Measurements from ENCODE around the gene IKZF2.

IKZF2 gene

GRCh38 chr2:213152888-213153287, 1.5 kb upstream of the IKZF2 start:
- DNase-seq (ENCODE audit: low read depth, low spot score): no peak

GRCh38 chr2:213152065-213152794, 818 bp upstream of the IKZF2 start:
- no peak for DNase-seq (ENCODE audit: low read depth, low spot score)

- peak; percentile 33 for DNase-seq (ENCODE audit: low read depth, low spot score)
These were observed 906 bp downstream of the IKZF2 start for GRCh38 chr2:213150315-213151097.

GRCh38 chr2:213149949-213150314, 1.5 kb downstream of the IKZF2 start:
- no peak for DNase-seq (ENCODE audit: low read depth, low spot score)

- no peak for DNase-seq (ENCODE audit: low read depth, low spot score)
These were observed 2.0 kb downstream of the IKZF2 start for GRCh38 chr2:213149294-213149875.

- DNase-seq (ENCODE audit: low read depth, low spot score): no peak
These were observed 2.7 kb downstream of the IKZF2 start for GRCh38 chr2:213148572-213149261.

GRCh38 chr2:213147538-213147937, 3.9 kb downstream of the IKZF2 start:
- DNase-seq (ENCODE audit: low read depth, low spot score): no peak

GRCh38 chr2:213145715-213146242, 5.6 kb downstream of the IKZF2 start:
- DNase-seq (ENCODE audit: low read depth, low spot score): no peak

- no peak for DNase-seq (ENCODE audit: low read depth, low spot score)
These were observed 14.3 kb downstream of the IKZF2 start for GRCh38 chr2:213137064-213137463.

GRCh38 chr2:213129311-213129710, 22.1 kb downstream of the IKZF2 start:
- no peak for DNase-seq (ENCODE audit: low read depth, low spot score)

- no peak for DNase-seq (ENCODE audit: low read depth, low spot score)
These were observed 25.6 kb downstream of the IKZF2 start for GRCh38 chr2:213125646-213126347.

- DNase-seq (ENCODE audit: low read depth, low spot score): no peak
These were observed 28.7 kb downstream of the IKZF2 start for GRCh38 chr2:213122725-213123124.

- no peak for DNase-seq (ENCODE audit: low read depth, low spot score)
These were observed 29.7 kb downstream of the IKZF2 start for GRCh38 chr2:213121690-213122089.

- DNase-seq (ENCODE audit: low read depth, low spot score): no peak
These were observed 32.2 kb downstream of the IKZF2 start for GRCh38 chr2:213119061-213119809.

GRCh38 chr2:213108308-213108707, 43.1 kb downstream of the IKZF2 start:
- DNase-seq (ENCODE audit: low read depth, low spot score): no peak

GRCh38 chr2:213107728-213108127, 43.7 kb downstream of the IKZF2 start:
- no peak for DNase-seq (ENCODE audit: low read depth, low spot score)

- no peak for DNase-seq (ENCODE audit: low read depth, low spot score)
These were observed 46.2 kb downstream of the IKZF2 start for GRCh38 chr2:213105212-213105611.

- no peak for DNase-seq (ENCODE audit: low read depth, low spot score)
These were observed 46.6 kb downstream of the IKZF2 start for GRCh38 chr2:213104903-213105202.

GRCh38 chr2:213104092-213104902, 47.1 kb downstream of the IKZF2 start:
- no peak for DNase-seq (ENCODE audit: low read depth, low spot score)

All from iPS DF 19.7 (cell line).